Gastrocnemius medialis (tissue), 4 donors: ENCODE results near the gene SLC7A6.

Source experiments
- POLR2A ChIP-seq, 2 donors: fragments of 450-650 bp; IDR thresholded peaks; one replicate each; pipeline ENCODE4 v1.6.1; 2017; ENCODE audit warnings: antibody characterized with exemption in 2 of 2, mild to moderate bottlenecking in 2 of 2, moderate library complexity in 2 of 2
- TF ChIP-seq, protein P1 (sequence below), 5 experiments: fragments of 450-650 bp in 3 of 5; fragments of 200-600 bp in 2 of 5; sonication (generic) in 2 of 5; IDR thresholded peaks in 4 of 5; conservative IDR thresholded peaks in 1 of 5; 1 replicate in 4 of 5; 2 replicates in 1 of 5; pipeline ENCODE4 v1.5.1; 2016 to 2019; ENCODE audit warnings: antibody characterized with exemption in 5 of 5, mild to moderate bottlenecking in 3 of 5, moderate library complexity in 3 of 5

DNA sequence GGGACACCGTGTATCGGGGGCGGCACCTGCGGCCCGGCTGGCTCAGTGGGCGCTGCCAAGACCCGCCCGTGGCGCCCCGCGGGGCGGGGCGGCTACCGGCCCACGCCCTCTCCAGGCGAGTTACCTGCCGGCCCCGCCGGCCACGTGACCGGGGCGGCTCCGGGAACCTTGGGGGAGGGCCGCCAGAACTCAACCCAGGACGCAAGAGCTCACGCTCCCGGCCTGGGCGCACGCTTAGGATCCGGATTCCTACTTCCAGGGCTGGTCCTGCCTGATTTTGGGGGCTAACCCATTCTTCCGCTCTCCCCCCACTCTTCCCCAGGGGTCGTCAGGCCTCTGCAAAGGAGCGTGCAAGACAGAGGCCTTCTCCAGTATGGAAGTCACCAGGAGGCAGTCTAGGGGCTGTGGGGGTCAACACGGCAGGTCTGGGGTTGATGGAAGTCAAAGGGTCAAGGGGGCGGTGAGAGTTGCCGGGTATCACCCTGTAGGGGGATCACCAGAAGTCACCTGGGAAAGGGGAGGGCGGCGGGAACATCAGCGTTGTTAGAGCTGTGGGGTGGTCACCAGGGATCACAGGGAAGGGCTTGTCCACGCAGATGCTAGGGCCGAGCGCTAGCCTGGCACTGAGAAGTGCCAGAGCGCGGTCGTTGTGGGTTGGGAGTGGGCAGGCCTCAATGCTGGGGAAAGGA lies 28.0 kb upstream of the SLC7A6 start:
- TF ChIP-seq, protein P1, sequence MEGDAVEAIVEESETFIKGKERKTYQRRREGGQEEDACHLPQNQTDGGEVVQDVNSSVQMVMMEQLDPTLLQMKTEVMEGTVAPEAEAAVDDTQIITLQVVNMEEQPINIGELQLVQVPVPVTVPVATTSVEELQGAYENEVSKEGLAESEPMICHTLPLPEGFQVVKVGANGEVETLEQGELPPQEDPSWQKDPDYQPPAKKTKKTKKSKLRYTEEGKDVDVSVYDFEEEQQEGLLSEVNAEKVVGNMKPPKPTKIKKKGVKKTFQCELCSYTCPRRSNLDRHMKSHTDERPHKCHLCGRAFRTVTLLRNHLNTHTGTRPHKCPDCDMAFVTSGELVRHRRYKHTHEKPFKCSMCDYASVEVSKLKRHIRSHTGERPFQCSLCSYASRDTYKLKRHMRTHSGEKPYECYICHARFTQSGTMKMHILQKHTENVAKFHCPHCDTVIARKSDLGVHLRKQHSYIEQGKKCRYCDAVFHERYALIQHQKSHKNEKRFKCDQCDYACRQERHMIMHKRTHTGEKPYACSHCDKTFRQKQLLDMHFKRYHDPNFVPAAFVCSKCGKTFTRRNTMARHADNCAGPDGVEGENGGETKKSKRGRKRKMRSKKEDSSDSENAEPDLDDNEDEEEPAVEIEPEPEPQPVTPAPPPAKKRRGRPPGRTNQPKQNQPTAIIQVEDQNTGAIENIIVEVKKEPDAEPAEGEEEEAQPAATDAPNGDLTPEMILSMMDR (IDR thresholded peaks at IDR 0.05 in 4 of 5, conservative IDR thresholded peaks at IDR 0.05 in 1 of 5), result no peak
- TF ChIP-seq POLR2A (IDR thresholded peaks at IDR 0.05), result no peak
